ENCODE data around the gene ZRANB1.

Gene ZRANB1

DNA sequence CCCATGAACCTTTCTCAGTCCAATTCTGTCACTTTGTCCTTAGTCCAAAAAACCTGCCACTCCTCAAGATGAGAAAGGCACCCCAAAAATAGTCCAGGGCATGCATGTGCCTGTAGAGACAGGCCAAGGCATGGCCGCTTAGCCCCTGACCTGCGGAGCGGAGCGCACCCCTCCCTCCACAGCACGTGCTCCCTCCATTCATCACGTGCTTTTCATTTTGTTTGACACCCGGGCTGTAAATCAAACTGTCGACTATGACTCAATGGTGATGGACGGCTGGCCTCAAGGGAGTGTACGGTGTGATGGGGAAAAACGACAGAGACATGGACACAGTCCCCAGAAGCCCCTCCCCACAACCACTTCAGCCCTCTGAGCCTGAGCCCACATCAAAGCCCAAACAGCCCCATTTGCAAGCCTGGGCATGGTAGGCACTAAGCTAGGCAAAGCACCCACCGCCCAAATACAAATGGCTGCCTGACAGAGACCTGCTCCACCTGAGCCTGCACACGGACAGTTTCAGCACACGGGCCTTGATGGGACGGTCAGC, 90.6 kb downstream of the ZRANB1 start:
- Mint-ChIP-seq H3K36me3 (no peaks in the 10 kb centered on the region), H3K27ac (no peak overlapping the region), H3K4me3 (no peak overlapping the region), H3K4me1 (no peaks in the 10 kb centered on the region), H3K9me3 (no peaks in the 10 kb centered on the region)
- DNase-seq (ENCODE audit: low spot score in 2 of 2) (no peak), ATAC-seq (no peak)

DNA sequence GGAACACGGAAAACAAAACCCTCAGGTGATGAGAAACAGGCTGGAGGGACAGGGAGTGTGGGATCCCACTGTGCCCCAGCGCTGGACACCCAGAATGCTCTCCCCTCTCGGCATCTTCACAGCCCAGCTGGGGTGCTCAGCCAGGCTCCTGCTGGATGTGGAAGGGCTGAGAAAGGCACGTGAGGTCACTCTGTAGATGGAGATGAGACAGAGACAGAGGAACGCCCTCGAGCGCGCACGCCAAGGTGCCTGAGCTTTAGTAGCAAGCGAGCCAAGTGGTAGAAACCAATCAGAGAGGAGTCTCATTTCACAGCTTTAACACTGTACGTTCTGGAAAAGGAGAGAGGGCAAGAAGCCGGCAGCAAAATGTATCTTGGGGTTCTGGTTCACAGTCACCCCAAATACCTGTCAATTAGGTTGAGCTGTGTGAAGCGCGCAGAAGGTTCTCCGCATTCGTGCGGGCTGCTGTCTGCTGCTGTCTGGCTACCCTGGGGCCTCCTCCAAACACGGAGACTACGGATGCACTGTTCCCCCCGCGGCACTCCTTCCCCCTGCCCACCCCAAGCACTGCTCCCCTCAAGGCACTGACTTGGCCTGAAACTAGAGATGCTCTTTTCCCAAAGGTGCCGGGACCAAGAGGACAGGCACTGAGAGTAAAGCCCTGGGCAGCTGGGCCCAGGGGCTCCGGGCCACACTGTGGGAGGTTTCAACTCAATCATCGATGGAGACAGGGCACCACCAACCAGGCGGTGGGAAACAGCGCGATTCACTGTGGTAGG, 91.4 kb downstream of the ZRANB1 start:
- no peak for DNase-seq (ENCODE audit: low spot score in 2 of 2)
- Mint-ChIP-seq H3K27ac (no peak overlapping the region), H3K36me3 (no peaks in the 10 kb centered on the region), H3K9me3 (no peaks in the 10 kb centered on the region), H3K4me1 (no peaks in the 10 kb centered on the region), H3K4me3 (no peak overlapping the region)
- ATAC-seq = no peak

DNA sequence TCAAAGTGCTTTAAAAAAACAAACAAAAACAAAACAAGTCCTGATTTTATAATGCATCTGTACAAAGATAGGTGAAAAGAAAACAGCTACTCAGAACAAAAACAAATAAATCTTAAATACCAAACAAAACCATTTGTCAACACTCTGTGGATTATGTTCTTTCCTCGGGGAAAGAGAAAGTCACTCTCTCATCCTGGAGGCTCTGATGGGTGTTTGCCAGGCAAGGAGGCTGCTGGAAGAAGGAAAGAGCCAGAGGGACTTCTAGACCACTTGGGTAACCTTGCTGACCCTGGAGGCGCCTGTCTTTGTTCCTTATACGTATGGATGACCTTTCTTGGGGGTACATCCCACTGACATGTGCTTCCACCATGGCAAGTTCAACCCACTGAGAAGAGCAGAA, 92.8 kb downstream of the ZRANB1 start:
- Mint-ChIP-seq H3K27ac (no peak overlapping the region), H3K9me3 (no peaks in the 10 kb centered on the region), H3K4me1 (no peaks in the 10 kb centered on the region), H3K4me3 (no peak overlapping the region), H3K36me3 (no peaks in the 10 kb centered on the region)
- ATAC-seq (no peak), DNase-seq (ENCODE audit: low spot score in 2 of 2) (no peak)

DNA sequence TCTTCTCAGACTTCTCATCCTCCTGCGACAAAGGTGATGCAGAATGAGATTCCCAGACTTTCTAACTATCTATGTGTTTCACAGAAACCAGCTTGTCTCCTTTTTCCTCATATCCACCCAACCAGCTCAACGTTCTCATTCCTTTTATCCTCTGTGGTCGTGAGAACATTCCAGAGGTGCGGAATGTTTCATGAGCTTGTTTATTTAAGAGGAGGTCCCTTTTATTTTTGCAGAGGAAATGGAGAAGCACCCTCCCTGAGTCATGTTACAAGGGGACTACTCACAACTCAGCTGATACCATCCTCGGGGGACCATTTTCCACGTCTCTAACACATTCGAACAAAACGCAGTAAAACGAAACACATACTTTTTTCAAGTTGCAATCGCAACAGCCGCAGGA, 93.2 kb downstream of the ZRANB1 start:
- no peak for DNase-seq (ENCODE audit: low spot score in 2 of 2)
- Mint-ChIP-seq H3K9me3 (no peaks in the 10 kb centered on the region), H3K36me3 (no peaks in the 10 kb centered on the region), H3K4me1 (no peaks in the 10 kb centered on the region), H3K4me3 (no peak overlapping the region), H3K27ac (no peak overlapping the region)
- no peak for ATAC-seq

DNA sequence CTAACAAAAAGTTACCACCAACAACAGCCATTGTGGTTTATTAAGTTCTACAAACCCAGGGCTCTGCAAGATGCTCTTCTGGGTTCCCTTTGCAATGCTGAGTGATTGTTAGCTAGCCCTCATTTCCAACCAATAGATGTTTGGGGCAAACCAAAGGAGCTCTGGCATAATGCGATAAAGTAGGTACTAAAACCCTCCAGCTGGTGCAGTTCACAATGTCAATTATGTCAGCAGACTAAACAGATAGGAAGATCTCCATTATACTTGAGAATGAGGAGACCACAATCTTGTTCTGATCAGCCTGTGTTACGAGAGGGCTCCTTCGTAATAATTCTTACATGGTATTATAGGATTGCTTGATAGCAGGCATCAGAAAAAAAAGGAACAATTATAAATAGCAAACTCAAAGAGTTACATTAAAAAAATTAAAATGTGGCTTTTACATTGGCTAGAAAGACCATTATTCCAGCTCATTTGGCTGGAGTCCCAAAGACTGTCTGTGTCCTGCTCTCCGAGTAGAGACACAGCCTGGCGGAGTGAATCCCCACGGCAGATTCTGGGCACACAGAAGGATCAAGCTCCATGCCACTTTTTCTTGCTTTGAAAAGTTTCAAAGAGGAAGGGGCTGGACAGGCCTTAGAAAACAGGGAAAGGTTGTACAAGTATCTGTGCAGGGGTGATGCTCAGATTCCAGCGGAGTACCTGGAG, 93.8 kb downstream of the ZRANB1 start:
- Mint-ChIP-seq H3K4me1 (no peaks in the 10 kb centered on the region), H3K4me3 (no peak overlapping the region), H3K9me3 (no peaks in the 10 kb centered on the region), H3K36me3 (no peaks in the 10 kb centered on the region), H3K27ac (no peak overlapping the region)
- DNase-seq (ENCODE audit: low spot score in 2 of 2) (no peak), ATAC-seq (no peak)

DNA sequence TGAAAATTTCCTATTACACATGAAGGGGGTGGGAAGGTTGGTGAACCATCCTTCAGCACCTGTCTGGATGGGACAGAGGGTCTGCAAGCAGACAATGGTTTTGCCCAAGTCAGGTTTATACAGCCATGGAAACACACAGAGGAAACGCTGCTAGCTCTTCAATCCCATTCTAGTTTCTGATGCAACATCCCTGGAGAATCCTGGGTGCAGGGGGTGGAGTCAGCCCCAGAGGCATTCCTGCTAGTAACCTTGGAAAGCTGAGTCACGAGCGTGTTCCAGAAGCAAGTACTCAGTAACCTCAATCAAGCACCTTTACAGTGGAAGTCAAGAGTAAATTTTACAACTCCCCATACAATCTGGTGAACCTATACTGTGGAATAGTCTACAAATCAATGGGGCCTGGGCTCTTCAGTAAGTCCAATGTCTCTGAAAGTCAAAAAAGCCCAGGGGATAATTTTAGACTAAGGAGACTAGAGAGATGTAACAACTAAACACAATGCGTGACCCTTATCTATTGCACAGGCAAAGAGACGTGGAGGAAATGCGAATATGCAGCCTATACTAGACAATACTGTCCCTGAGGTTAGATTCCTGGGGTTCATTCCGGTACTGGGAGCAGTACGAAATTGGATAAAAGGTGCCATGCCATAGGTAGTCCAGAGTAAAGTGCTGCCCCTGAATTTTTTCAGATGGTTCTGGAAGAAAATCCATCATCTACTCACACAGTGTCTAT, 95.4 kb downstream of the ZRANB1 start:
- H3K27ac Mint-ChIP-seq = no peak overlapping the region

More for the DNA sequence above, 95.4 kb downstream of the ZRANB1 start:
- ATAC-seq (no peak), DNase-seq (ENCODE audit: low spot score in 2 of 2) (no peak)
- H3K9me3 Mint-ChIP-seq = no peaks in the 10 kb centered on the region
- H3K36me3 Mint-ChIP-seq = no peaks in the 10 kb centered on the region
- H3K4me1 Mint-ChIP-seq = no peaks in the 10 kb centered on the region
- H3K4me3 Mint-ChIP-seq = no peak overlapping the region
